ENCODE measurements around the gene CD79B. TPM values are rescaled to one million over a fixed set of nuclear protein-coding genes. Genes with fewer than 3 reads are reported as not detected.

Gene CD79B
- total and polyA plus RNA-seq, 9 donors, result 1.8 to 4.3 (median 2.5) TPM

DNA sequence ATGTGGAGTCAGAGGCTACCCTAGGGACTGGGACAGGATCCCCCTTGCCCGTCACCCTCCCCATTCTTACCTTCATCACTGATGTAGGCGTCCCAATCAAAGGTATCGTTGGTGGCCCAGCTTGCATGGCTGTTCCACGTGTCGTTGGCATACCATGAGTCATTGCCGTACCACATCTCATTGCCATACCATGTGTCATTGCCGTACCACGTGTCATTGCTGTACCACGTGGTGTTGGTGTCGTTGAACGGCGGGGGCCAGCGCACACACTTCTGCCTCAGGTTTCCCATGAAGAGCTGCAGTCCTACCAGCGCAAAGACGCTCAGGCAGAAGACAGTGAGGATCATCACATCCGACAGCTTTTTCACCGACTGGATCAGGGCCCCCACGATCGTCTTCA lies 35.8 kb upstream of the CD79B start:
- WGBS (ENCODE audit: insufficient coverage), result 94% methylated on average over 15 of the region's 19 CpGs
- no peak for DNase-seq
- peaks cover 41% of the 10 kb centered on the region for H3K36me3 ChIP-seq (ENCODE audit: control insufficient read depth, insufficient read depth, low read length)

DNA sequence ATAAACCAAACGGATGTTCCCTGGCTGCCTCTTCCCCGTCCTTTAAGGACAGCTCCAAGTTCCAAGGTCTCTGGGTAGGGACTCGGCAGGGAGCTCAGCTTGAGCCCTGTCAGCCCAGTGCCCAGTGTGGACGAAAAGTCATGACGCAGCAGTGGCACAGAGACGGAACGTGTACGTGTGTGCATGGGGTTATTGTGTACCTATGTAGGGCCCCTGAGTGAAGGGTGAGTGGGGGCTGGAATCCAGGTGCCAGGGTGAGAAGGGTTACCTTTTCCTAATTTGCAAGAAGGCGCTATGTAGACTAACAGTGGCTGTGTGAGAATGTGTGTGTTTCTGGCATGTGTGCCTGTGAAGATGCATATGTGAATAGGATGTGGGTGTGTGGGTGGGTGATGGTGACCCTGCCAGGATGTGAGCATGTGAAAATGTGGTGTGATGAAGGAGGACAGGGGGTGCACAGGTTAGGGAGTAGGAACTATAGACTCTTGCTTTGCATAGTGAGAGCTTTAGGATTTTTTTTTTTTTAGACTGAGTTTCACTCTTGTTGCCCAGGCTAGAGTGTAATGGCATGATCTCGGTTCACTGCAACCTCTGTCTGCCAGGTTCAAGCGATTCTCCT lies 34.6 kb upstream of the CD79B start:
- 80% methylated on average over 11 of the region's 11 CpGs for WGBS (ENCODE audit: insufficient coverage)
- DNase-seq, result no peak
- H3K4me3 ChIP-seq (ENCODE audit: low read length), result no peak overlapping the region
- H3K4me1 ChIP-seq (ENCODE audit: control insufficient read depth, insufficient read depth, low read length), result peaks cover 22% of the 10 kb centered on the region
- peaks cover 37% of the 10 kb centered on the region for H3K36me3 ChIP-seq (ENCODE audit: control insufficient read depth, insufficient read depth, low read length)
- H3K9me3 ChIP-seq (replicated peaks; ENCODE audit: control insufficient read depth, low read depth, low read length), result no peaks in the 10 kb centered on the region
- H3K27me3 ChIP-seq (ENCODE audit: control insufficient read depth, insufficient read depth, low read length), result no peaks in the 10 kb centered on the region
- H3K27ac ChIP-seq (ENCODE audit: low read length), result no peak overlapping the region

More for the DNA sequence above, 35.8 kb upstream of the CD79B start:
- no peak overlapping the region for H3K27ac ChIP-seq (ENCODE audit: low read length)
- H3K4me1 ChIP-seq (ENCODE audit: control insufficient read depth, insufficient read depth, low read length), result peaks cover 12% of the 10 kb centered on the region
- no peaks in the 10 kb centered on the region for H3K9me3 ChIP-seq (replicated peaks; ENCODE audit: control insufficient read depth, low read depth, low read length)
- no peak overlapping the region for H3K4me3 ChIP-seq (ENCODE audit: low read length)
- H3K27me3 ChIP-seq (ENCODE audit: control insufficient read depth, insufficient read depth, low read length), result no peaks in the 10 kb centered on the region

DNA sequence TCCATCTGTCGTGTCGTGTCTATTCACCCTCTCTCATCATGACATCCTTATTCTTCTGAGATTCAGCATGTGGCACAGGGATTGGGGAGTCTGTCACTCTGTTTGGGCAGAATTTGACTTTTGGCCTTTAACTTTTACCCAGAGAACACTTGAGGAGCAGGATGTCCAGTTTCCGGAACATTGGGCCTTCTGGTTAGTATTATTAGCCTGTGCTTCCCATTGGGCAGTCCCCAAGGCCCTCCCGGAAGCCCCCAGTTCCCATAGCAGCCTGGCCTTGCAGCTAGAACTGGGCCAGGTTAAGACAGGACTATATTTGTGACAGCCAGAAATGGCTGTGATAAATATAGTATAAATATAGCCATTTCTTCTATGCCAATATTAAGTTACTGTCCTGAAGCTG lies 31.0 kb upstream of the CD79B start:
- peak; percentile 46 for DNase-seq
- Histone ChIP-seq H3K4me3 (ENCODE audit: low read length) (no peak overlapping the region), H3K27ac (ENCODE audit: low read length) (peak overlapping the region; percentile 71), H3K27me3 (ENCODE audit: control insufficient read depth, insufficient read depth, low read length) (no peaks in the 10 kb centered on the region), H3K4me1 (ENCODE audit: control insufficient read depth, insufficient read depth, low read length) (peaks cover 50% of the 10 kb centered on the region), H3K9me3 (replicated peaks; ENCODE audit: control insufficient read depth, low read depth, low read length) (no peaks in the 10 kb centered on the region), H3K36me3 (ENCODE audit: control insufficient read depth, insufficient read depth, low read length) (peaks cover 30% of the 10 kb centered on the region)
- no CpG with 5 or more reads among the region's 4 CpGs for WGBS (ENCODE audit: insufficient coverage)

DNA sequence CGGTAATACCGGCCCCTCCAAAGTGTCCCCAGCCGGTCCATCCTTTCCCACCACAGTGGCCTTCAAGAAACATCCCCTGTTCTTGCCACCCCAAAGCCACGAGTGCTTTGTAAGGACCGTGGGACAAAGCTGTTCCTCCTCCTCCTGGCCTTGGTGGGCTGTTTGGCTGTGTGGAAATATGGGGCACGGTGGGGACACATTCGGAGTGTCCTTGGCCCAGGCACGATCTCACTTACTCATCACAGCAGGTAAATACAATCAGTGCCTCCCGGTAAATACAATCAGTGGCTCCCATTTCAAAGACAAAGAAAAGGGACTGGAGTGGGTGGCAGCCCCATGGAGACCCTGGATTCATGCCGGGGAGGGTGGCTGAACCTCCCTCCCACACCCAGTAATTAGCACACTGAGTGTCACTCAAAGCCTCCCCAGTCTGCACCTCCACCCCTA lies 30.2 kb upstream of the CD79B start:
- WGBS (ENCODE audit: insufficient coverage), result 36% methylated on average over 3 of the region's 10 CpGs
- H3K9me3 ChIP-seq (replicated peaks; ENCODE audit: control insufficient read depth, low read depth, low read length), result no peaks in the 10 kb centered on the region
- DNase-seq, result no peak
- no peak overlapping the region for H3K27ac ChIP-seq (ENCODE audit: low read length)
- H3K4me3 ChIP-seq (ENCODE audit: low read length), result no peak overlapping the region
- no peaks in the 10 kb centered on the region for H3K27me3 ChIP-seq (ENCODE audit: control insufficient read depth, insufficient read depth, low read length)
- peaks cover 53% of the 10 kb centered on the region for H3K4me1 ChIP-seq (ENCODE audit: control insufficient read depth, insufficient read depth, low read length)
- peaks cover 27% of the 10 kb centered on the region for H3K36me3 ChIP-seq (ENCODE audit: control insufficient read depth, insufficient read depth, low read length)

DNA sequence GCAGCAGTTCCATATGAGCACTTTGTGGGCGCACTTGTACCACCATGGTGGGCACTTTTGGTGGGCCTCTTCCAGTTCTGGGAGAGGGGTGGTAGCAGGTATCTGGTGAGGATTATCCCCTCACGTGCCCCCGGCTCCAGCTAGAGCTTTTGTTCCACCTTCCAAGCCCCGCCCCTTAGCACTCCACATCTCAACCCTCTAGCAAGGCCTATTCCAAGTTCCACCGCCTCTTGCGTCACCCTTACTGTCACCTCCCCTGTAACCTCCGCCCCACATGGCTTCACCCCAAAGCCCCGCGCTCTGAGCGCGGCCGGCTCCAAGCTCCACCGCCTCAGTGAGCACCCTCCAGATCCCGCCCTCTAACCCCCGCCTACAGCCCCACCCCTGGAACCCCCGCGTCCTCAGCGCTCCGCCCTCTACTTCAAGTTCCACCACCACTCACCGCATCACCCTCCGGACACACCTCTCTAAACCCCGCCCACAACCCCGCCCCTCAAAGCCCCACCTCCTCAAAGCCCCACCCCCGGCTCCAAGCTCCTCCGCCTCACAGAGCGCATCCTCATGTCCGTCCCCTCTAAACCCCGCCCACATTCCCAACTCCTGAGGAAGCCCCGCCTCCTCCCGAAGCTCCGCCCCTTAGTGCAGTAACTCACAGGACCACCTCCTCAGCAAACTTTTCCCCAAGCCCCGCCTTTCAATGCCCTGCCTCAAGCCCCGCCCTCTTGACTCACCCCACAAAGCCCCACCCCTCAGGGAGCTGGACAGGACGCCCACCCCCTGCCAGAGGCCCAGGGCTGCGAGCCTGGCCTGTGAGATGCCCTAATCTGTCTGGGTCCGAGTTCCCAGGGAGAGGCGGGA lies 29.5 kb upstream of the CD79B start:
- WGBS (ENCODE audit: insufficient coverage), result 8% methylated on average over 32 of the region's 37 CpGs
- H3K27me3 ChIP-seq (ENCODE audit: control insufficient read depth, insufficient read depth, low read length), result no peaks in the 10 kb centered on the region
- DNase-seq, result peak; percentile 64
- H3K9me3 ChIP-seq (replicated peaks; ENCODE audit: control insufficient read depth, low read depth, low read length), result no peaks in the 10 kb centered on the region
- peak overlapping the region; percentile 7 for H3K27ac ChIP-seq (ENCODE audit: low read length)
- no peak overlapping the region for H3K4me3 ChIP-seq (ENCODE audit: low read length)
- peaks cover 60% of the 10 kb centered on the region for H3K4me1 ChIP-seq (ENCODE audit: control insufficient read depth, insufficient read depth, low read length)
- H3K36me3 ChIP-seq (ENCODE audit: control insufficient read depth, insufficient read depth, low read length), result peaks cover 30% of the 10 kb centered on the region

DNA sequence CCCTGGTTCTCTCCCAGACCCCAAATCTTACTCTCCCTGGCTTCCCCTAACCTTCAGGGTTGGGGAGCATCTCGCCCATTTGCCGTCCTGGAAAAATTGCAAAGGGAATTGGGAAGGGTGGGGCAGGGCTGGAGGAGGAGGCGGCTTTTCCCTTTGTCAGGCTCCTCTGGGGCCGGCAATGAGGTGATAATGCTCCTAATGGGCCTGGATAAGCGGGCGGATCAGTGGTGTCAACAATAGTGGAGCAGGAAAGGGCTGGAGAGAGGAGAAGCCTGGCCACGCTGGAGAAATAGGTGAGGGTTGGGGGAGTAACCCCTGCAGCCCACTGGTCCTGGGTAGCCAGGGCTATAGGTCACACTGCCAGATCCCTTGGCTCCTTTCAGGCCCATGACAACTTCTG lies 28.3 kb upstream of the CD79B start:
- no peak overlapping the region for H3K4me3 ChIP-seq (ENCODE audit: low read length)
- 28% methylated on average over 4 of the region's 7 CpGs for WGBS (ENCODE audit: insufficient coverage)

DNA sequence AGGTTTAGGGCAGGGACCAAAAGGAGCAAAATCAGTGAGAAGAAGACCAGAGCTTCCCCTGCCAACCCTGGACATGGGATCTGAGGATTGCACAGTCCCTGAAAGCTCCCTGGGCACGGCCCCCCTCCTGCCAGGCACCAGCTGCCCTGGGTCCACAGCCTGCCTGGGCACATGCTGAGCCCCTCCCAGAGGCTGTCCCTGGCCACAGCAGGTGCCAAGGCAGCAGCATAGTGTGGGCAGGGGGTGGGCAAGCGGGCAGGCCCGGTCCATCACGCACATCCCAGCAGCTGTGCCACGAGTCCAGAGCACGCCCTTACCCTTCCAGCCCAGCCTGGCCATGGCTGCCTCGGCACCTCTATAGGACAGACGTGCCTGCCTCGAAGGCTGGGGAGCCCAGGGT lies 27.9 kb upstream of the CD79B start:
- Histone ChIP-seq H3K27ac (ENCODE audit: low read length) (peak overlapping the region; percentile 88), H3K4me3 (ENCODE audit: low read length) (no peak overlapping the region), H3K4me1 (ENCODE audit: control insufficient read depth, insufficient read depth, low read length) (peaks cover 73% of the 10 kb centered on the region), H3K27me3 (ENCODE audit: control insufficient read depth, insufficient read depth, low read length) (no peaks in the 10 kb centered on the region), H3K9me3 (replicated peaks; ENCODE audit: control insufficient read depth, low read depth, low read length) (no peaks in the 10 kb centered on the region), H3K36me3 (ENCODE audit: control insufficient read depth, insufficient read depth, low read length) (peaks cover 37% of the 10 kb centered on the region)
- WGBS (ENCODE audit: insufficient coverage), result 62% methylated on average over 6 of the region's 9 CpGs
- peak; percentile 82 for DNase-seq

More for the DNA sequence above, 28.3 kb upstream of the CD79B start:
- Histone ChIP-seq H3K27ac (ENCODE audit: low read length) (peak overlapping the region; percentile 88), H3K27me3 (ENCODE audit: control insufficient read depth, insufficient read depth, low read length) (no peaks in the 10 kb centered on the region), H3K36me3 (ENCODE audit: control insufficient read depth, insufficient read depth, low read length) (peaks cover 33% of the 10 kb centered on the region), H3K9me3 (replicated peaks; ENCODE audit: control insufficient read depth, low read depth, low read length) (no peaks in the 10 kb centered on the region), H3K4me1 (ENCODE audit: control insufficient read depth, insufficient read depth, low read length) (peaks cover 68% of the 10 kb centered on the region)
- no peak for DNase-seq

DNA sequence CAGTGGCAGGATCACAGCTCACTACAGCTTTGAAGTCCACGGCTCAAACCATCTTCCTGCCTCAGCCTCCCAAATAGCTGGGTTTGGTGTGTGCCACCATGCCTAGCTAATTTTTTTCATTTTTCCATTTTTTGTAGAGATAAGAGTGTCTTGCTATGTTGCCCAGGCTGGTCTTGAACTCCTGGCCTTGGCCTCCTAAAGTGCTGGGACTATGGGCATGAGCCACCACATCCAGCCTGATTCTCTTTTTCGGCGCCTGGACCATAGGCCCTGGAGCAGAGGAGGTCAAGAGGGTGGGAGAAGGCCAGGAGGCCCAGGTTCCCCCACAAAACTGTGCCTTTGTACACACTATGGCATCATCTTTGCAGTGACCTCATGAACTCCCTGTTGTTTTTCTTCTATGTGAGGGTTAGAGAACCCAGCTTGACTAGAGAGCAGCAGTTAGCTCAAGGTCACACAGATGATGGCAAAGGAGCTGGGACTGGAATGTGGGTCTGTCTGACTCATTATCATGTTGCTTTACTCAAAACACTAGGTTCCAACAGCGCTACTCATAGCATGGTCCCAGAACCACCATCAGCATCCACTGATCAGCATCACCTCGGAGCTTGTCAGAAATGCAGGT lies 24.3 kb upstream of the CD79B start:
- no peaks in the 10 kb centered on the region for H3K27me3 ChIP-seq (ENCODE audit: control insufficient read depth, insufficient read depth, low read length)
- 82% methylated on average over 4 of the region's 5 CpGs for WGBS (ENCODE audit: insufficient coverage)
- H3K27ac ChIP-seq (ENCODE audit: low read length), result peak overlapping the region; percentile 3
- no peaks in the 10 kb centered on the region for H3K9me3 ChIP-seq (replicated peaks; ENCODE audit: control insufficient read depth, low read depth, low read length)
- no peak overlapping the region for H3K4me3 ChIP-seq (ENCODE audit: low read length)
- H3K36me3 ChIP-seq (ENCODE audit: control insufficient read depth, insufficient read depth, low read length), result peaks cover 36% of the 10 kb centered on the region
- H3K4me1 ChIP-seq (ENCODE audit: control insufficient read depth, insufficient read depth, low read length), result peaks cover 63% of the 10 kb centered on the region
- no peak for DNase-seq

DNA sequence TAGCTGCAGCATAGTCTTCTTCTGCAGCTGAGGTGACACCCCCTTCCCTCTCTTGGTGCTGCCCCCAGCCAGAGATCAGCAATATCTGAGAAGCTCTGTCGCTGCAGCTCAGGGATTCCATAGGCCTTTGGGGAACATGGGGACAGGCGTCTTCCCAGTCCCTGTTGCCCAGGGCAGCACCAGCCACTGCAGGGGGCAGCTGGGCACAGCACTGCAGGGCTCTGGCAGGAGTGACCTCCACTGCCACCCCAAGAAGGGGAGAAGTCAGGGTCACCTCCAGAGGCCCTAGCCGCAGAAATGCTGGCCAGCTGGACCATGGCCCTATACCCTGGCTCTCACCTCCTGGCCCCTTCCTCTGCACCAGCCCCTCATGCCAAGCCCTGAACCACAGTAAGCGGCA lies 23.7 kb upstream of the CD79B start:
- Histone ChIP-seq H3K4me1 (ENCODE audit: control insufficient read depth, insufficient read depth, low read length) (peaks cover 59% of the 10 kb centered on the region), H3K9me3 (replicated peaks; ENCODE audit: control insufficient read depth, low read depth, low read length) (no peaks in the 10 kb centered on the region), H3K4me3 (ENCODE audit: low read length) (no peak overlapping the region), H3K36me3 (ENCODE audit: control insufficient read depth, insufficient read depth, low read length) (peaks cover 36% of the 10 kb centered on the region), H3K27ac (ENCODE audit: low read length) (peak overlapping the region; percentile 3), H3K27me3 (ENCODE audit: control insufficient read depth, insufficient read depth, low read length) (no peaks in the 10 kb centered on the region)
- no peak for DNase-seq
- WGBS (ENCODE audit: insufficient coverage), result 54% methylated on average over 2 of the region's 4 CpGs

DNA sequence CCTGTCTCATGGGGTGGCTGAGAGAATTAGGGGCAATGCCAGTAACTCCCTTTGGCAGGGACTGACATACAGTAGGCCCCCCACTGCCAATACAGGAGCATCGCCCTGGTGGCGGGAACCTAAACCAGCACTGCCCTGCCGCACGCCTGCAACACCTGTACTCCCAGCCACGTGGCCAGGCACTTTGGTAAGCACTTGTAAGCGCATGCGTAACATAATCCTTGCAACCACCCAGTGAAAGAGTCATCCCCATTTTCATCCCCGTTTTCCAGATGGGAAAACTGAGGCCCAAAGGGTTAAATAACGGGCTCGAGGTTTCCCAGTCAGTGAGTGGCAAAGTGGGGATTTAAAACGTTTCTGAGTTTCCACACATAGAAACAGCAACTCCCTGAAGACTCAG lies 23.1 kb upstream of the CD79B start:
- H3K27ac ChIP-seq (ENCODE audit: low read length), result peak overlapping the region; percentile 6
- WGBS (ENCODE audit: insufficient coverage), result 84% methylated on average over 7 of the region's 11 CpGs
- H3K4me1 ChIP-seq (ENCODE audit: control insufficient read depth, insufficient read depth, low read length), result peaks cover 59% of the 10 kb centered on the region
- no peak for DNase-seq
- no peak overlapping the region for H3K4me3 ChIP-seq (ENCODE audit: low read length)
- H3K27me3 ChIP-seq (ENCODE audit: control insufficient read depth, insufficient read depth, low read length), result no peaks in the 10 kb centered on the region
- H3K36me3 ChIP-seq (ENCODE audit: control insufficient read depth, insufficient read depth, low read length), result peaks cover 36% of the 10 kb centered on the region
- no peaks in the 10 kb centered on the region for H3K9me3 ChIP-seq (replicated peaks; ENCODE audit: control insufficient read depth, low read depth, low read length)
